K562 (cell line): ENCODE measurements around the gene RHBDF2. TPM values are rescaled to one million over a fixed set of nuclear protein-coding genes. Genes with fewer than 3 reads are reported as not detected.

Source experiments
- ATAC-seq: fragments of 200-7000 bp; cut with Tn5 transposase; 3 replicates; pipeline ENCODE4 v1.9.1; 2020; ENCODE audit warnings: moderate library complexity
- BruUV-seq: library from RNA; stranded (reverse); fragments of 400-500 nt; replicated peaks from 2 replicates; lab custom pipeline; 2021; lab: Mats Ljungman, UMichigan
- CTCF ChIA-PET: fragments of 300-600 bp; formaldehyde crosslinking; extraction: SDS; loops from one replicate; lab custom pipeline; 2021; ENCODE audit warnings: low intra/inter-chr PET ratio; lab: Yijun Ruan, JAX
- POLR2A ChIA-PET: fragments of 300-600, 350-650 bp; sonication (Branson Sonifier 250); formaldehyde crosslinking; extraction: SDS; loops from one replicate; lab custom pipeline; 2021; ENCODE audit warnings: antibody characterized with exemption, inconsistent platforms; lab: Yijun Ruan, JAX
- DNase-seq, 4 experiments: peaks; one replicate each; pipeline versions ENCODE4 v3.0.0 to v3.0.0-alpha.2; 2011 to 2018; ENCODE audit warnings: low spot score in 3 of 4, mixed read lengths in 3 of 4; ENCODE audit errors: extremely low read depth in 1 of 4
- FAIRE-seq: peaks from 2 replicates; lab custom pipeline; 2011; peaks lifted over from hg19 to GRCh38; lab: Jason Lieb, UNC
- H2AFZ ChIP-seq: 2 replicates; pipeline ENCODE4 v1.6.0; 2011; ENCODE audit warnings: low read depth, low read length, control low read depth, inconsistent platforms
- H3K27ac ChIP-seq: fragments of 200-600 bp; 3 replicates; pipeline ENCODE4 v1.8.0; 2011; ENCODE audit warnings: low read depth, mild to moderate bottlenecking, control low read depth, inconsistent platforms, low read length, moderate library complexity, mixed read lengths; ENCODE audit errors: extremely low read depth
- H3K27me3 ChIP-seq, 2 experiments: fragments of 300-600 bp in 1 of 2; 2 replicates in 1 of 2; 3 replicates in 1 of 2; pipeline versions ENCODE4 v1.6.0 to v1.8.0; 2011; ENCODE audit warnings: inconsistent platforms in 2 of 2, low read length in 2 of 2, mild to moderate bottlenecking in 1 of 2, mixed read lengths in 1 of 2, moderate library complexity in 1 of 2; ENCODE audit not compliant: control insufficient read depth in 2 of 2, insufficient read depth in 2 of 2
- H3K36me3 ChIP-seq: fragments of 300-600 bp; 3 replicates; pipeline ENCODE4 v1.8.0; 2011; ENCODE audit warnings: mild to moderate bottlenecking, low read length, inconsistent platforms; ENCODE audit not compliant: control insufficient read depth, insufficient read depth
- H3K4me1 ChIP-seq, 2 experiments: fragments of 200-600 bp in 1 of 2; replicated peaks in 1 of 2; 2 replicates in 1 of 2; 3 replicates in 1 of 2; pipeline versions ENCODE4 v1.5.1 to v1.8.0; 2011; ENCODE audit warnings: inconsistent platforms in 2 of 2, low read length in 2 of 2, mild to moderate bottlenecking in 1 of 2, mixed read lengths in 1 of 2, moderate library complexity in 1 of 2; ENCODE audit not compliant: control insufficient read depth in 2 of 2, insufficient read depth in 2 of 2
- H3K4me2 ChIP-seq: 2 replicates; pipeline ENCODE4 v1.6.1; 2011; ENCODE audit warnings: low read length, control low read depth, inconsistent platforms, mixed read lengths; ENCODE audit not compliant: insufficient read depth
- H3K4me3 ChIP-seq: fragments of 200-600 bp; sonication (generic), shearing (Covaris generic); 2 replicates; pipeline ENCODE4 v1.5.1; 2016; ENCODE audit warnings: control low read depth, inconsistent platforms
- H3K79me2 ChIP-seq: fragments of 200-600 bp; 3 replicates; pipeline ENCODE4 v1.8.0; 2011; ENCODE audit warnings: low read length, inconsistent platforms; ENCODE audit not compliant: control insufficient read depth, insufficient read depth
- H3K9ac ChIP-seq, 2 experiments: 2 replicates each; pipeline versions ENCODE4 v1.6.0 to v1.6.1; 2011; ENCODE audit warnings: low read depth in 2 of 2, low read length in 2 of 2, control low read depth in 1 of 2, inconsistent platforms in 1 of 2, mild to moderate bottlenecking in 1 of 2, mixed read lengths in 1 of 2; ENCODE audit not compliant: insufficient read depth in 1 of 2
- H3K9me1 ChIP-seq: one replicate; pipeline ENCODE4 v1.6.0; 2011; ENCODE audit warnings: inconsistent platforms, mild to moderate bottlenecking, low read length, moderate library complexity; ENCODE audit not compliant: control insufficient read depth, insufficient read depth
- H3K9me3 ChIP-seq: replicated peaks from 2 replicates; pipeline ENCODE4 v1.5.1; 2011; ENCODE audit warnings: low read depth, low read length, inconsistent platforms; ENCODE audit not compliant: control insufficient read depth, insufficient read depth
- H4K20me1 ChIP-seq: replicated peaks from 2 replicates; pipeline ENCODE4 v1.6.1; 2011; ENCODE audit warnings: low read length, inconsistent platforms, mixed read lengths; ENCODE audit not compliant: control insufficient read depth, insufficient read depth
- BHLHE40 ChIP-seq: IDR thresholded peaks from 2 replicates; pipeline ENCODE4 v1.6.1; 2011; ENCODE audit warnings: low read length, improper control_type of control experiment
- CEBPG ChIP-seq, 3 experiments: fragments of 200-800 bp in 1 of 3; sonication (Bioruptor generic) in 1 of 3; sonication (generic) in 1 of 3; formaldehyde crosslinking in 1 of 3; IDR thresholded peaks in 2 of 3; conservative IDR thresholded peaks in 1 of 3; 2 replicates each; pipeline versions ENCODE4 v1.6.1 to v1.8.0; 2016 to 2022; ENCODE audit warnings: missing compliant biosample characterization in 2 of 3, missing genetic modification characterization in 2 of 3, mild to moderate bottlenecking in 1 of 3, missing genetic modification reagents in 1 of 3
- CREB5 ChIP-seq: fragments of 250-450 bp; sonication (Bioruptor Pico); IDR thresholded peaks from 2 replicates; pipeline ENCODE4 v1.5.0; 2020; ENCODE audit warnings: mild to moderate bottlenecking
- CXXC5 ChIP-seq: fragments of 250-450 bp; sonication (Bioruptor Pico); IDR thresholded peaks from 2 replicates; pipeline ENCODE4 v1.8.0; 2022; ENCODE audit warnings: inconsistent platforms, mild to moderate bottlenecking, moderate library complexity
- HDAC1 ChIP-seq, 2 experiments: fragments of 450-650 bp; IDR thresholded peaks; 2 replicates each; pipeline ENCODE4 v1.6.1; 2016 to 2017; ENCODE audit warnings: inconsistent platforms in 1 of 2, mild to moderate bottlenecking in 1 of 2, moderate library complexity in 1 of 2
- MITF ChIP-seq: IDR thresholded peaks from 2 replicates; pipeline ENCODE4 v1.6.1; 2014; ENCODE audit warnings: antibody characterized with exemption
- POLR3G ChIP-seq: IDR thresholded peaks from 2 replicates; pipeline ENCODE4 v1.6.1; 2011; ENCODE audit not compliant: insufficient read length, insufficient replicate concordance; ENCODE audit errors: extremely low read depth
- PRPF4 ChIP-seq: fragments of 200-400 bp; formaldehyde crosslinking; IDR thresholded peaks from one replicate; pipeline ENCODE4 v1.6.1; 2017; ENCODE audit warnings: low read length, low read depth, mild to moderate bottlenecking; ENCODE audit not compliant: insufficient read depth, poor library complexity, severe bottlenecking
- TBL1XR1 ChIP-seq, 2 experiments: IDR thresholded peaks; 2 replicates each; pipeline ENCODE4 v1.6.1; 2012; ENCODE audit warnings: improper control_type of control experiment in 2 of 2, low read length in 2 of 2, mild to moderate bottlenecking in 1 of 2
- ZFPM2 ChIP-seq: fragments of 250-450 bp; sonication (Bioruptor Pico); IDR thresholded peaks from 2 replicates; pipeline ENCODE4 v1.5.1; 2022; ENCODE audit warnings: mild to moderate bottlenecking
- ZNF174 ChIP-seq: fragments of 250-450 bp; sonication (Bioruptor Pico); IDR thresholded peaks from 2 replicates; pipeline ENCODE4 v1.4.0; 2020; ENCODE audit warnings: mild to moderate bottlenecking
- ZNF23 ChIP-seq: fragments of 250-450 bp; sonication (Bioruptor Pico); IDR thresholded peaks from 2 replicates; pipeline ENCODE4 v1.4.0; 2020; ENCODE audit warnings: mild to moderate bottlenecking
- ZNF253 ChIP-seq: fragments of 250-450 bp; sonication (Bioruptor Pico); conservative IDR thresholded peaks from 2 replicates; pipeline ENCODE4 v1.6.1; 2021; ENCODE audit warnings: mild to moderate bottlenecking
- ZNF398 ChIP-seq: fragments of 250-450 bp; sonication (Bioruptor Pico); IDR thresholded peaks from 2 replicates; pipeline ENCODE4 v1.8.0; 2021; ENCODE audit warnings: moderate library complexity, mild to moderate bottlenecking, inconsistent platforms
- WGBS: fragments of 100-300 bp; shearing (Covaris generic); methylation state at CpG from one replicate; pipeline ENCODE4 v1.1.6; 2016; ENCODE audit warnings: low coverage, mixed read lengths; ENCODE audit not compliant: insufficient coverage; ENCODE audit errors: missing lambda C conversion rate; 5-methylcytosine and 5-hydroxymethylcytosine counted together
- in situ Hi-C: fragments of 300-500 bp; cut with MboI; formaldehyde crosslinking; loops from 4 replicates; pipeline ENCODE4 v1.15.0; 2018; ENCODE audit warnings: inconsistent platforms, mixed read lengths
- intact Hi-C: fragments of 100-400 bp; cut with micrococcal nuclease; formaldehyde crosslinking; loops from 2 replicates; pipeline ENCODE4 v1.14.2; 2022
- polyA plus RNA-seq, 8 experiments: library from polyadenylated mRNA; depleted of rRNA in 4 of 8; stranded (reverse) in 5 of 8; unstranded in 3 of 8; fragments of >200 nt; fragmentation: Nextera tagmentation in 2 of 8; fragmentation: Illumina TruSeq in 1 of 8; extraction: Ambion mirVana in 2 of 8; extraction: Trizol in 1 of 8; gene quantifications; 2 replicates each; pipeline versions ENCODE4 v1.2.1 to v1.2.3, GENCODE V29; 2011 to 2014; ENCODE audit warnings: inconsistent platforms in 1 of 8, missing spikeins in 1 of 8
- total RNA-seq, 7 experiments: library from RNA; depleted of rRNA in 6 of 7; stranded (reverse); fragments of >200 nt in 6 of 7; fragmentation: Illumina TruSeq in 2 of 7; extraction: Trizol in 2 of 7; gene quantifications; 2 replicates each; pipeline versions ENCODE4 v1.2.1 to v1.2.3, GENCODE V29; 2011 to 2021; ENCODE audit warnings: low replicate concordance in 1 of 7

The RHBDF2 gene
- total and polyA plus RNA-seq, 9 of the 15 experiments (the other 6 are each of a cell fraction or from before 2014, with no cell fraction given), result 0.04 to 2.8 (median 1.1) TPM

- TF ChIP-seq ZNF398 (no peak), ZNF174 (CRISPR knock-in tag) (no peak), HDAC1 (IDR thresholded peaks at IDR 0.05) (no peak), ZNF23 (CRISPR knock-in tag) (no peak)
These were observed 31.9 kb downstream of the RHBDF2 start (continued) for GRCh38 chr17:76469076-76469990.

- Histone ChIP-seq H4K20me1 (0 out of 2 replicates have a peak, but pooled peaks cover 2% of the 10 kb centered on the region), H3K4me1 (peaks cover 0 to 44% of the 10 kb centered on the region in 2 experiments; a peak in 2 of 5 replicates), H3K27me3 (peaks cover 9 to 50% of the 10 kb centered on the region in 2 experiments; a peak in 4 of 5 replicates), H3K27ac (no peak overlapping the region), H3K9me1 (peaks cover 2% of the 10 kb centered on the region), H3K79me2 (no peaks in the 10 kb centered on the region), H3K9ac (no peak overlapping the region), H3K36me3 (no peaks in the 10 kb centered on the region), H3K9me3 (no peaks in the 10 kb centered on the region), H3K4me2 (no peak overlapping the region), H2AFZ (no peak overlapping the region), H3K4me3 (no peak overlapping the region)
- BruUV-seq, result no TSS peak
- 14% methylated on average over 14 of the region's 14 CpGs for WGBS
- ChIA-PET POLR2A (no interaction called here), CTCF (interaction anchor here (6.9 kb wide), 1 partner anchor 37 kb away, joined by 100 read pairs; no protein-coding TSS in a partner anchor)
- intact Hi-C loops, result no loop called here
- DNase-seq (no peak), ATAC-seq (no peak), FAIRE-seq (no peak)
- in situ Hi-C loops, result loop anchor here (5.0 kb wide), 1 partner anchor 39 kb away; no protein-coding TSS in a partner anchor
- TF ChIP-seq POLR3G, result no peak
- no peak for TF ChIP-seq TBL1XR1 (IDR thresholded peaks at IDR 0.05; ENCODE audit: low read length in 2 of 2)
- TF ChIP-seq ZFPM2 (CRISPR knock-in tag), result no peak
- TF ChIP-seq BHLHE40, result no peak
- TF ChIP-seq PRPF4, result no peak
- no peak for TF ChIP-seq CEBPG (CRISPR knock-in tag; IDR thresholded peaks at IDR 0.05)
- no peak for TF ChIP-seq CEBPG (tag; conservative IDR thresholded peaks at IDR 0.05 in 1 of 2, IDR thresholded peaks at IDR 0.05 in 1 of 2)
- no peak for TF ChIP-seq CREB5
- TF ChIP-seq ZNF253, result no peak
- TF ChIP-seq MITF, result no peak
- TF ChIP-seq CXXC5, result no peak
These were observed 32.6 kb downstream of the RHBDF2 start for GRCh38 chr17:76468634-76469010.
